Left ventricle myocardium inferior (tissue), 1 donor: ENCODE measurements around the gene GNAT1. TPM values are rescaled to one million over a fixed set of nuclear protein-coding genes. Genes with fewer than 3 reads are reported as not detected.

Experiments used
- DNase-seq: peaks from one replicate; pipeline ENCODE4 v3.0.0-alpha.2; 2020
- H3K27ac ChIP-seq: fragments of 200-600 bp; replicated peaks from 2 replicates; pipeline ENCODE4 v1.8.0; 2021
- H3K27me3 ChIP-seq: fragments of 200-600 bp; 2 replicates; pipeline ENCODE4 v1.8.0; 2021; ENCODE audit warnings: low read depth
- H3K36me3 ChIP-seq: fragments of 200-600 bp; 2 replicates; pipeline ENCODE4 v1.8.0; 2021
- H3K4me1 ChIP-seq: fragments of 200-600 bp; 2 replicates; pipeline ENCODE4 v1.8.0; 2021
- H3K4me3 ChIP-seq: fragments of 200-600 bp; 2 replicates; pipeline ENCODE4 v1.8.0; 2021; ENCODE audit warnings: mild to moderate bottlenecking, moderate library complexity
- H3K9me3 ChIP-seq: fragments of 200-600 bp; replicated peaks from 2 replicates; pipeline ENCODE4 v1.8.0; 2021
- intact Hi-C: fragments of 100-400 bp; cut with micrococcal nuclease; formaldehyde crosslinking; loops from one replicate; pipeline ENCODE4 v1.11.0; 2022
- total RNA-seq: library from RNA; stranded (reverse); fragmentation: NEBNext Ultra II Directional; extraction: Animal tissue kit (Norgen Biotek cat#: 25700); gene quantifications from one replicate; pipeline ENCODE4 v1.2.1, GENCODE V29; 2021
- TF ChIP-seq, protein P1 (sequence below): fragments of 200-600 bp; IDR thresholded peaks from 2 replicates; pipeline ENCODE4 v1.8.0; 2021; ENCODE audit warnings: antibody characterized with exemption, mild to moderate bottlenecking, borderline replicate concordance
- donor health status: DM: no; HTN: yes; CAD: no; lungs with severe emphysema.

GNAT1 gene
- total RNA-seq, 1 donor from 2014 or later, result not detected

DNA sequence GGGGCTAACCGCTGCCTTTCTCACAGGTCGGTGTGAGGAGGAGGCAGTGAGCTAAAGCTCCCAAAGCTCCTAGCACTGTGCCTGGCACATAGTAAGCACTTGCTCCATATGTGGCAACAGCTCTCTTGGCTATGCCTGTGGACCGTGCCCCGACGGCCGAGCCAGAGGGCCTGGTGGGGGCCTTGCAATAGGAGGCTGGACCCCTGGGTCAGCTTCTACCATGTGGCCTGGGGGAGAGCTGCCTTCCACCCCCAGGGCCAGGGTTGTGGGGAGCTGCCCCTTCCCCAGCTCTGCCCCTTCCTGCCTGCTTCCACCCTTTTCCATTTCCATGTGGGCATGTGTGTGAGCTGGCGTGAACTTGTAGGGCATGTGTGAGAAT lies 16.9 kb upstream of the GNAT1 start:
- Histone ChIP-seq H3K4me1 (peaks cover 37% of the 10 kb centered on the region), H3K27me3 (no peaks in the 10 kb centered on the region), H3K36me3 (peaks cover 6% of the 10 kb centered on the region), H3K27ac (no peak overlapping the region), H3K4me3 (no peak overlapping the region), H3K9me3 (no peaks in the 10 kb centered on the region)
- DNase-seq, result no peak
- intact Hi-C loops, result no loop called here
- TF ChIP-seq, protein P1, sequence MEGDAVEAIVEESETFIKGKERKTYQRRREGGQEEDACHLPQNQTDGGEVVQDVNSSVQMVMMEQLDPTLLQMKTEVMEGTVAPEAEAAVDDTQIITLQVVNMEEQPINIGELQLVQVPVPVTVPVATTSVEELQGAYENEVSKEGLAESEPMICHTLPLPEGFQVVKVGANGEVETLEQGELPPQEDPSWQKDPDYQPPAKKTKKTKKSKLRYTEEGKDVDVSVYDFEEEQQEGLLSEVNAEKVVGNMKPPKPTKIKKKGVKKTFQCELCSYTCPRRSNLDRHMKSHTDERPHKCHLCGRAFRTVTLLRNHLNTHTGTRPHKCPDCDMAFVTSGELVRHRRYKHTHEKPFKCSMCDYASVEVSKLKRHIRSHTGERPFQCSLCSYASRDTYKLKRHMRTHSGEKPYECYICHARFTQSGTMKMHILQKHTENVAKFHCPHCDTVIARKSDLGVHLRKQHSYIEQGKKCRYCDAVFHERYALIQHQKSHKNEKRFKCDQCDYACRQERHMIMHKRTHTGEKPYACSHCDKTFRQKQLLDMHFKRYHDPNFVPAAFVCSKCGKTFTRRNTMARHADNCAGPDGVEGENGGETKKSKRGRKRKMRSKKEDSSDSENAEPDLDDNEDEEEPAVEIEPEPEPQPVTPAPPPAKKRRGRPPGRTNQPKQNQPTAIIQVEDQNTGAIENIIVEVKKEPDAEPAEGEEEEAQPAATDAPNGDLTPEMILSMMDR, result no peak

DNA sequence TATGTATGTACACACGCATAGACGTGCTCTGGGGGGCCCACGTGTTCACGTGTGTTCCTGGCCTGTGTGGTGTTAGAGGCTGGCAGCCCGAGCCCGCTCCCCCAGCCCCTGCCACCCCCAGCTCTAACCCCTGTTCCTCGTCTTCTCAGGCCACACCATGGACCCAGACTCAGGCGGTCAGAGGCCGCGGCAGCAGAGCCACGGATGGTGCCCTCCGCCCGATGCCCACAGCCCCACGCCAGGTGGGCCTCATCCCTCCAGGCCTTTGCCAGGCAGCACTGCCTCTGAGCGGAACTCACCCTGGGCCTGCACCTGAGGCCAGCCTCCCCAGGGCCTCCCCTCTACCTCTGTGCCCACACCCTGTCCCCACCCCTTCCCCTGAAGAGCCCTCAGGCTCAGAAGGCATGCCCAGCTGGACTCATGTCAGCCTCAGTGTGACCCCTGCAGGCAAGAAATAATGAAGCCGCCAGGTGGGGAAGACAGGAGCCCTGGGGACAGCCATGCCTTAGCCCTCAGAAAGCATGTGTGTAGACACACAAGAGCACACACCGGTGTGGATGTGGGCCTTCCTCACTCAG lies 16.4 kb upstream of the GNAT1 start:
- intact Hi-C loops, result no loop called here
- no peaks in the 10 kb centered on the region for H3K27me3 ChIP-seq

DNA sequence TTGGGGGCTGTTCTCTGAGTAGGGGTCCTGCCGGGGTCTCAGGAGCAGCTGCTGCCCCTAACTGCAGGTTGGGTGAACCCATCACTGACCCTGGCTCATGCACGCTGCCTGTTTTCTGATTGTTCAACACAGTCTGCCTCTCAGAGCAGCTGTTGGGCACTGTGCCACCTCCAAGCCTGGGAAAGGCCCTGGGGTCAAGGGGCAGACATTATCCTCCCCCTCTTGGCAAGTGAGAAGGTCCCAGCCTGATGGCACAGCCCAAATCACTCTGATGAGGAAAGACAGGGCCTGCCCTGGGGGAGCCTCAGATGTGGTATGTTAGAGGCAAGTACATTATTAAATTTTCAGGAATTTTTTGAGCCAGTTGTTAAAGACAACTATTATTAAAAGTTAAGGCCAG lies 14.1 kb upstream of the GNAT1 start:
- DNase-seq, result no peak
- Histone ChIP-seq H3K4me1 (peaks cover 9% of the 10 kb centered on the region), H3K4me3 (no peak overlapping the region), H3K36me3 (peaks cover 6% of the 10 kb centered on the region), H3K27me3 (no peaks in the 10 kb centered on the region), H3K27ac (no peak overlapping the region), H3K9me3 (no peaks in the 10 kb centered on the region)
- intact Hi-C loops, result no loop called here
- TF ChIP-seq, protein P1, result no peak

More for the DNA sequence above, 16.4 kb upstream of the GNAT1 start:
- DNase-seq, result no peak
- Histone ChIP-seq H3K36me3 (peaks cover 6% of the 10 kb centered on the region), H3K4me1 (peaks cover 32% of the 10 kb centered on the region), H3K9me3 (no peaks in the 10 kb centered on the region), H3K27ac (no peak overlapping the region), H3K4me3 (no peak overlapping the region)
- TF ChIP-seq, protein P1, result no peak

DNA sequence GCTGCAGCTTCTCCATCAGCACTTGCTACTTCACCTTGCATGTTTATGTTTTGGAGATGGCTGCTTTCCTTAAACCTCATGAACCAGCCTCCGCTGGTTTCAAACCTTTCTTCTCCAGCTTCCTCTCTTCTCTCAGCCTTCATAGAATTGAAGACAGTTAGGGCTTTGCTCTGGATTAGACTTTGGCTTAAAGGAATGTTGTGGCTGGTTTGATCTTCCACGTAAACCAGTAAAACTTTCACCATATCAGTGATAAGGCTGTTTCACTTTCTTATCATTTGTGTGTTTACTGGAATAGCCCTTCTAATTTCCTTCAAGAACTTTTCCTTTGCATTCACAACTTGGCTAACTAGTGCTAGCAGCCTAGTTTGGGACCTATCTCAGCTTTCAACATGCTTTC lies 11.7 kb upstream of the GNAT1 start:
- TF ChIP-seq, protein P1, result no peak
- no peaks in the 10 kb centered on the region for H3K4me1 ChIP-seq
- peaks cover 6% of the 10 kb centered on the region for H3K36me3 ChIP-seq
- intact Hi-C loops, result no loop called here
- H3K9me3 ChIP-seq, result no peaks in the 10 kb centered on the region
- H3K4me3 ChIP-seq, result no peak overlapping the region
- no peak overlapping the region for H3K27ac ChIP-seq
- no peak for DNase-seq
- no peaks in the 10 kb centered on the region for H3K27me3 ChIP-seq

DNA sequence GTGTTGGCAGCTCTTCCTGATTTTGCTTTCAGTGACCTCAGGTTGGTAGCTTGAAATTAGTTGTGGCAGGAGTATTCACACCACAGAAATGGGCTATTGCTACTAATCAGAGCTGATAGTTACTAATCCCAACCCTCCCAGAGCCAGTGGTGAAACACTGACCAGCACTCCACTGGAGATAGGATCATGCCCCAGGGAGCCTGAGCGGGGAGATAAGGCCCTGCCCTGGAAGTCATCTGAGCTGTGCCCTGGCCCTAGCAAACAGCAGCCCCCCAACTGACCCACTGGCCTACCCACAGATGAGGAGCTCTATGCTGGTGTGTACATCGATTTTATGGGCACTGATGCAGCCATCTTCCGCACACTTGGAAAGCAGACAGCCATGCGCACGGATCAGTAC lies 9.4 kb upstream of the GNAT1 start:
- TF ChIP-seq, protein P1, result no peak
- H3K9me3 ChIP-seq, result no peaks in the 10 kb centered on the region
- H3K27me3 ChIP-seq, result no peaks in the 10 kb centered on the region
- no peaks in the 10 kb centered on the region for H3K4me1 ChIP-seq
- DNase-seq, result no peak
- intact Hi-C loops, result no loop called here
- peaks cover 8% of the 10 kb centered on the region for H3K36me3 ChIP-seq
- H3K4me3 ChIP-seq, result no peak overlapping the region
- H3K27ac ChIP-seq, result no peak overlapping the region
